GM12878 (cell line): ENCODE results near the gene SOCS6. TPM values are rescaled to one million over a fixed set of nuclear protein-coding genes. Genes with fewer than 3 reads are reported as not detected.
A peak's percentile ranks its signal among the peaks of the same experiment; 100 is the strongest.

ENCODE experiments used
- CBX3 ChIP-seq: fragments of 200-600 bp; sonication (generic); IDR thresholded peaks from 2 replicates; pipeline ENCODE4 v1.6.1; 2016; ENCODE audit warnings: low read depth, borderline replicate concordance
- CREM ChIP-seq: IDR thresholded peaks from 2 replicates; pipeline ENCODE4 v1.6.1; 2014; ENCODE audit warnings: antibody characterized with exemption, low read depth
- DPF2 ChIP-seq: fragments of 450-650 bp; IDR thresholded peaks from 2 replicates; pipeline ENCODE4 v1.6.1; 2017; ENCODE audit warnings: mild to moderate bottlenecking
- EGR1 ChIP-seq, 2 experiments: IDR thresholded peaks; 1 replicate in 1 of 2; 2 replicates in 1 of 2; pipeline ENCODE4 v1.6.1; 2011 to 2012; ENCODE audit warnings: low read depth in 2 of 2, low read length in 2 of 2, borderline replicate concordance in 1 of 2, mild to moderate bottlenecking in 1 of 2, moderate library complexity in 1 of 2
- FOXK2 ChIP-seq: fragments of 450-650 bp; IDR thresholded peaks from 2 replicates; pipeline ENCODE4 v1.6.1; 2017; ENCODE audit warnings: mild to moderate bottlenecking, moderate library complexity
- GATAD2B ChIP-seq: fragments of 450-650 bp; conservative IDR thresholded peaks from 2 replicates; pipeline ENCODE4 v1.6.1; 2017; ENCODE audit warnings: low read depth, mild to moderate bottlenecking, moderate library complexity
- HDGF ChIP-seq: fragments of 450-650 bp; IDR thresholded peaks from 2 replicates; pipeline ENCODE4 v1.6.1; 2016; ENCODE audit warnings: antibody characterized with exemption
- IKZF1 ChIP-seq: fragments of 450-650 bp; conservative IDR thresholded peaks from 2 replicates; pipeline ENCODE4 v1.6.1; 2017; ENCODE audit warnings: antibody characterized with exemption, mild to moderate bottlenecking
- KDM1A ChIP-seq: fragments of 200-600 bp; sonication (generic); IDR thresholded peaks from 2 replicates; pipeline ENCODE4 v1.6.1; 2016; ENCODE audit warnings: borderline replicate concordance
- LARP7 ChIP-seq: fragments of 450-650 bp; IDR thresholded peaks from 2 replicates; pipeline ENCODE4 v1.6.1; 2017; ENCODE audit warnings: mild to moderate bottlenecking
- MTA2 ChIP-seq: fragments of 450-650 bp; IDR thresholded peaks from 2 replicates; pipeline ENCODE4 v1.6.1; 2016; ENCODE audit warnings: low read depth, mild to moderate bottlenecking, moderate library complexity
- MXI1 ChIP-seq: fragments of 150-350 bp; IDR thresholded peaks from 2 replicates; pipeline ENCODE4 v1.6.1; 2011; ENCODE audit warnings: low read depth, mild to moderate bottlenecking, inconsistent platforms, low read length, improper control_type of control experiment
- NBN ChIP-seq: fragments of 450-650 bp; IDR thresholded peaks from 2 replicates; pipeline ENCODE4 v1.6.1; 2016
- NFYB ChIP-seq: IDR thresholded peaks from 2 replicates; pipeline ENCODE4 v1.6.1; 2011; ENCODE audit warnings: low read depth, mild to moderate bottlenecking, low read length, improper control_type of control experiment, moderate library complexity; ENCODE audit not compliant: insufficient read depth
- NR2F1 ChIP-seq: fragments of 450-650 bp; conservative IDR thresholded peaks from 2 replicates; pipeline ENCODE4 v1.6.1; 2017; ENCODE audit warnings: mild to moderate bottlenecking
- POLR2AphosphoS5 ChIP-seq: IDR thresholded peaks from 2 replicates; pipeline ENCODE4 v1.6.1; 2011; ENCODE audit warnings: mild to moderate bottlenecking, low read length, inconsistent platforms
- SIX5 ChIP-seq: IDR thresholded peaks from 2 replicates; pipeline ENCODE4 v1.6.1; 2011; ENCODE audit warnings: mild to moderate bottlenecking, low read depth, low read length, moderate library complexity; ENCODE audit not compliant: severe bottlenecking
- SP1 ChIP-seq: IDR thresholded peaks from one replicate; pipeline ENCODE4 v1.6.1; 2011; ENCODE audit warnings: low read depth, low read length
- TAF1 ChIP-seq: IDR thresholded peaks from 2 replicates; pipeline ENCODE4 v1.6.1; 2011; ENCODE audit warnings: mild to moderate bottlenecking, low read depth, low read length, borderline replicate concordance
- TARDBP ChIP-seq: IDR thresholded peaks from 2 replicates; pipeline ENCODE4 v1.6.1; 2016; ENCODE audit warnings: borderline replicate concordance
- TCF12 ChIP-seq: IDR thresholded peaks from 2 replicates; pipeline ENCODE4 v1.6.1; 2011; ENCODE audit warnings: low read depth, mild to moderate bottlenecking, low read length
- polyA plus RNA-seq, 11 experiments: library from polyadenylated mRNA; depleted of rRNA in 4 of 11; unstranded in 6 of 11; stranded (reverse) in 5 of 11; fragments of >200 nt; fragmentation: Nextera tagmentation in 4 of 11; fragmentation: Illumina TruSeq in 1 of 11; extraction: Ambion mirVana in 4 of 11; extraction: Trizol in 1 of 11; gene quantifications; 1 replicate in 1 of 11; 2 replicates in 10 of 11; pipeline versions ENCODE4 v1.2.1 to v1.2.3, GENCODE V29; 2011 to 2016; ENCODE audit warnings: inconsistent platforms in 2 of 11, missing spikeins in 2 of 11, low read depth in 1 of 11
- total RNA-seq, 4 experiments: library from RNA; depleted of rRNA in 3 of 4; stranded (reverse); fragments of >200 nt in 3 of 4; fragmentation: Illumina TruSeq in 1 of 4; extraction: Trizol in 1 of 4; gene quantifications; 2 replicates each; pipeline versions ENCODE4 v1.2.1 to v1.2.3, GENCODE V29; 2013 to 2021
- TF ChIP-seq, protein P1 (sequence below): fragments of 450-650 bp; IDR thresholded peaks from 2 replicates; pipeline ENCODE4 v1.6.1; 2016; ENCODE audit warnings: mild to moderate bottlenecking, moderate library complexity, borderline replicate concordance
- TF ChIP-seq, protein P2 (sequence below): fragments of 150-350 bp; IDR thresholded peaks from 2 replicates; pipeline ENCODE4 v1.6.1; 2014; ENCODE audit warnings: mild to moderate bottlenecking, low read depth, low read length
- TF ChIP-seq, protein P3 (sequence below): fragments of 450-650 bp; IDR thresholded peaks from 2 replicates; pipeline ENCODE4 v1.6.1; 2017; ENCODE audit warnings: borderline replicate concordance

The SOCS6 gene
- total and polyA plus RNA-seq, 10 of the 15 experiments (the other 5 are each of a cell fraction or from before 2014, with no cell fraction given) = 1.6 to 6.1 (median 4.1) TPM

DNA sequence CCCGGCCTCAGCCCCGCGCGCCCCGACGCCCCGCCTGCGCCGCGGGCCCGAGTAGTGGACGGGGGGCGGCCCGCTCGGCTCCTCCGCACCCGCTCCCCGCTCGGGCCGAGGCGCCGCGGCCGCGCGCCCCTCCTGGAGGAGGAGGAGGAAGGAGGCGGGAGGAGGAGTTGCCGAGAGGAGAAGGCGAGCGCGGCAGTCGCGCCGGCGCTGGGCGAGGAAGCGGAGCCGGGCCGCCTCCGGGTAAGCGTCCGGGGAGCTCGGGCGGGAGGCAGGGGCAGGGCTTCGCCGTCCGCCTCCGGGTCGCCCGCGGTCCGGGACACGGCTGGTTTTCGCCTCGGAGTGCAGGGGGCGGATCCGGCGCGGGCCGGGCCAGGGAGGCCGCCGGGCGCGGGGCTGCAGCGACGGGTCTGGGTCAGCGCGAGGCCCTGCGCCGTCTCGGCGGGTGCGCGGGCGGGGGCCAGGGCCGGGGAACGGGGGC is at the start of gene SOCS6 (continued):
- peak; percentile 42; the same call in 1 of the 2 replicates for TF ChIP-seq POLR2AphosphoS5
- TF ChIP-seq CBX3 = no peak
- no peak for TF ChIP-seq CREM
- no peak for TF ChIP-seq FOXK2
- no peak for TF ChIP-seq HDGF
- TF ChIP-seq NFYB = no peak
- no peak for TF ChIP-seq NR2F1
- no peak for TF ChIP-seq TCF12
- peak; percentile 15; the same call in 1 of the 2 replicates for TF ChIP-seq GATAD2B
- TF ChIP-seq TARDBP = no peak
- TF ChIP-seq DPF2 = peak; percentile 25; the same call in 1 of the 2 replicates
- TF ChIP-seq EGR1 (IDR thresholded peaks at IDR 0.05; ENCODE audit: borderline replicate concordance in 1 of 2, low read depth in 2 of 2, low read length in 2 of 2) = no peak
- TF ChIP-seq NBN = no peak
- TF ChIP-seq KDM1A = no peak
- TF ChIP-seq, protein P1, sequence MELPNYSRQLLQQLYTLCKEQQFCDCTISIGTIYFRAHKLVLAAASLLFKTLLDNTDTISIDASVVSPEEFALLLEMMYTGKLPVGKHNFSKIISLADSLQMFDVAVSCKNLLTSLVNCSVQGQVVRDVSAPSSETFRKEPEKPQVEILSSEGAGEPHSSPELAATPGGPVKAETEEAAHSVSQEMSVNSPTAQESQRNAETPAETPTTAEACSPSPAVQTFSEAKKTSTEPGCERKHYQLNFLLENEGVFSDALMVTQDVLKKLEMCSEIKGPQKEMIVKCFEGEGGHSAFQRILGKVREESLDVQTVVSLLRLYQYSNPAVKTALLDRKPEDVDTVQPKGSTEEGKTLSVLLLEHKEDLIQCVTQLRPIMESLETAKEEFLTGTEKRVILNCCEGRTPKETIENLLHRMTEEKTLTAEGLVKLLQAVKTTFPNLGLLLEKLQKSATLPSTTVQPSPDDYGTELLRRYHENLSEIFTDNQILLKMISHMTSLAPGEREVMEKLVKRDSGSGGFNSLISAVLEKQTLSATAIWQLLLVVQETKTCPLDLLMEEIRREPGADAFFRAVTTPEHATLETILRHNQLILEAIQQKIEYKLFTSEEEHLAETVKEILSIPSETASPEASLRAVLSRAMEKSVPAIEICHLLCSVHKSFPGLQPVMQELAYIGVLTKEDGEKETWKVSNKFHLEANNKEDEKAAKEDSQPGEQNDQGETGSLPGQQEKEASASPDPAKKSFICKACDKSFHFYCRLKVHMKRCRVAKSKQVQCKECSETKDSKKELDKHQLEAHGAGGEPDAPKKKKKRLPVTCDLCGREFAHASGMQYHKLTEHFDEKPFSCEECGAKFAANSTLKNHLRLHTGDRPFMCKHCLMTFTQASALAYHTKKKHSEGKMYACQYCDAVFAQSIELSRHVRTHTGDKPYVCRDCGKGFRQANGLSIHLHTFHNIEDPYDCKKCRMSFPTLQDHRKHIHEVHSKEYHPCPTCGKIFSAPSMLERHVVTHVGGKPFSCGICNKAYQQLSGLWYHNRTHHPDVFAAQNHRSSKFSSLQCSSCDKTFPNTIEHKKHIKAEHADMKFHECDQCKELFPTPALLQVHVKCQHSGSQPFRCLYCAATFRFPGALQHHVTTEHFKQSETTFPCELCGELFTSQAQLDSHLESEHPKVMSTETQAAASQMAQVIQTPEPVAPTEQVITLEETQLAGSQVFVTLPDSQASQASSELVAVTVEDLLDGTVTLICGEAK = no peak
- no peak for TF ChIP-seq MTA2
- no peak for TF ChIP-seq MXI1
- TF ChIP-seq, protein P2, sequence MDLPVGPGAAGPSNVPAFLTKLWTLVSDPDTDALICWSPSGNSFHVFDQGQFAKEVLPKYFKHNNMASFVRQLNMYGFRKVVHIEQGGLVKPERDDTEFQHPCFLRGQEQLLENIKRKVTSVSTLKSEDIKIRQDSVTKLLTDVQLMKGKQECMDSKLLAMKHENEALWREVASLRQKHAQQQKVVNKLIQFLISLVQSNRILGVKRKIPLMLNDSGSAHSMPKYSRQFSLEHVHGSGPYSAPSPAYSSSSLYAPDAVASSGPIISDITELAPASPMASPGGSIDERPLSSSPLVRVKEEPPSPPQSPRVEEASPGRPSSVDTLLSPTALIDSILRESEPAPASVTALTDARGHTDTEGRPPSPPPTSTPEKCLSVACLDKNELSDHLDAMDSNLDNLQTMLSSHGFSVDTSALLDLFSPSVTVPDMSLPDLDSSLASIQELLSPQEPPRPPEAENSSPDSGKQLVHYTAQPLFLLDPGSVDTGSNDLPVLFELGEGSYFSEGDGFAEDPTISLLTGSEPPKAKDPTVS = no peak
- peak; percentile 47 for TF ChIP-seq LARP7
- TF ChIP-seq, protein P3, sequence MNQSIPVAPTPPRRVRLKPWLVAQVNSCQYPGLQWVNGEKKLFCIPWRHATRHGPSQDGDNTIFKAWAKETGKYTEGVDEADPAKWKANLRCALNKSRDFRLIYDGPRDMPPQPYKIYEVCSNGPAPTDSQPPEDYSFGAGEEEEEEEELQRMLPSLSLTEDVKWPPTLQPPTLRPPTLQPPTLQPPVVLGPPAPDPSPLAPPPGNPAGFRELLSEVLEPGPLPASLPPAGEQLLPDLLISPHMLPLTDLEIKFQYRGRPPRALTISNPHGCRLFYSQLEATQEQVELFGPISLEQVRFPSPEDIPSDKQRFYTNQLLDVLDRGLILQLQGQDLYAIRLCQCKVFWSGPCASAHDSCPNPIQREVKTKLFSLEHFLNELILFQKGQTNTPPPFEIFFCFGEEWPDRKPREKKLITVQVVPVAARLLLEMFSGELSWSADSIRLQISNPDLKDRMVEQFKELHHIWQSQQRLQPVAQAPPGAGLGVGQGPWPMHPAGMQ = no peak
- TF ChIP-seq TAF1 = peak; percentile 51; the same call in 1 of the 2 replicates
- TF ChIP-seq SIX5 = no peak
- TF ChIP-seq SP1 = no peak
- peak; percentile 48; the same call in 1 of the 2 replicates for TF ChIP-seq IKZF1
